K562 (cell line): Measurements from ENCODE around the gene FKBP9. TPM values are rescaled to one million over a fixed set of nuclear protein-coding genes. Genes with fewer than 3 reads are reported as not detected.

ENCODE experiments used
- BRD4 ChIP-seq: fragments of 200-600 bp; sonication (generic); IDR thresholded peaks from 2 replicates; pipeline ENCODE4 v1.6.1; 2017; ENCODE audit warnings: inconsistent platforms
- CAMTA2 ChIP-seq: fragments of 250-450 bp; sonication (Bioruptor Pico); conservative IDR thresholded peaks from 2 replicates; pipeline ENCODE4 v1.5.1; 2022
- CCNT2 ChIP-seq: IDR thresholded peaks from 2 replicates; pipeline ENCODE4 v1.6.1; 2011; ENCODE audit warnings: borderline replicate concordance, low read depth, mild to moderate bottlenecking, moderate library complexity, mixed read lengths, low read length; ENCODE audit not compliant: insufficient read length; ENCODE audit errors: extremely low read depth
- CEBPB ChIP-seq: fragments of 450-650 bp; IDR thresholded peaks from 2 replicates; pipeline ENCODE4 v1.6.1; 2016; ENCODE audit warnings: missing genetic modification characterization, missing compliant biosample characterization
- FOXK2 ChIP-seq, 2 experiments: fragments of 450-650 bp; IDR thresholded peaks in 1 of 2; conservative IDR thresholded peaks in 1 of 2; 2 replicates each; pipeline ENCODE4 v1.6.1; 2016; ENCODE audit warnings: low read depth in 2 of 2, mild to moderate bottlenecking in 1 of 2
- L3MBTL2 ChIP-seq: fragments of 450-650 bp; IDR thresholded peaks from 2 replicates; pipeline ENCODE4 v1.6.1; 2016; ENCODE audit warnings: mild to moderate bottlenecking, moderate library complexity
- MAZ ChIP-seq, 2 experiments: fragments of 450-650 bp in 1 of 2; sonication (generic) in 1 of 2; formaldehyde crosslinking; IDR thresholded peaks in 1 of 2; conservative IDR thresholded peaks in 1 of 2; 2 replicates each; pipeline versions ENCODE4 v1.4.0 to v1.5.0; 2020; ENCODE audit warnings: mild to moderate bottlenecking in 1 of 2, missing genetic modification reagents in 1 of 2
- NR2C1 ChIP-seq, 2 experiments: fragments of 450-650 bp; IDR thresholded peaks; 2 replicates each; pipeline ENCODE4 v1.6.1; 2017; ENCODE audit warnings: mild to moderate bottlenecking in 2 of 2, antibody characterized with exemption in 1 of 2, inconsistent platforms in 1 of 2, missing compliant biosample characterization in 1 of 2, missing genetic modification characterization in 1 of 2
- NUFIP1 ChIP-seq: fragments of 450-650 bp; IDR thresholded peaks from 2 replicates; pipeline ENCODE4 v1.6.1; 2018; ENCODE audit not compliant: partially characterized antibody
- STAT5A ChIP-seq: IDR thresholded peaks from 2 replicates; pipeline ENCODE4 v1.6.1; 2012; ENCODE audit warnings: low read length, inconsistent platforms, borderline replicate concordance
- ZNF24 ChIP-seq: fragments of 450-650 bp; IDR thresholded peaks from 2 replicates; pipeline ENCODE4 v1.6.1; 2016
- ZNF785 ChIP-seq: fragments of 250-450 bp; sonication (Bioruptor Pico); IDR thresholded peaks from 2 replicates; pipeline ENCODE4 v1.4.0; 2020; ENCODE audit warnings: mild to moderate bottlenecking
- polyA plus RNA-seq, 8 experiments: library from polyadenylated mRNA; depleted of rRNA in 4 of 8; stranded (reverse) in 5 of 8; unstranded in 3 of 8; fragments of >200 nt; fragmentation: Nextera tagmentation in 2 of 8; fragmentation: Illumina TruSeq in 1 of 8; extraction: Ambion mirVana in 2 of 8; extraction: Trizol in 1 of 8; gene quantifications; 2 replicates each; pipeline versions ENCODE4 v1.2.1 to v1.2.3, GENCODE V29; 2011 to 2014; ENCODE audit warnings: inconsistent platforms in 1 of 8, missing spikeins in 1 of 8
- total RNA-seq, 7 experiments: library from RNA; depleted of rRNA in 6 of 7; stranded (reverse); fragments of >200 nt in 6 of 7; fragmentation: Illumina TruSeq in 2 of 7; extraction: Trizol in 2 of 7; gene quantifications; 2 replicates each; pipeline versions ENCODE4 v1.2.1 to v1.2.3, GENCODE V29; 2011 to 2021; ENCODE audit warnings: low replicate concordance in 1 of 7
- TF ChIP-seq, protein P1 (sequence below): conservative IDR thresholded peaks from 2 replicates; pipeline ENCODE4 v1.6.1; 2011; ENCODE audit warnings: low read depth, mild to moderate bottlenecking, low read length; ENCODE audit not compliant: control insufficient read depth
- TF ChIP-seq, protein P2 (sequence below): fragments of 450-650 bp; IDR thresholded peaks from 2 replicates; pipeline ENCODE4 v1.6.1; 2018; ENCODE audit not compliant: partially characterized antibody
- TF ChIP-seq, protein P3 (sequence below): fragments of 250-450 bp; sonication (Bioruptor Pico); IDR thresholded peaks from 2 replicates; pipeline ENCODE4 v1.8.0; 2022; ENCODE audit warnings: inconsistent platforms, mild to moderate bottlenecking, moderate library complexity, borderline replicate concordance
- TF ChIP-seq, protein P4 (sequence below): sonication (generic); formaldehyde crosslinking; IDR thresholded peaks from 2 replicates; pipeline ENCODE4 v1.8.1; 2023; ENCODE audit warnings: mild to moderate bottlenecking, missing genetic modification reagents
- TF ChIP-seq, protein P5 (sequence below): fragments of 450-650 bp; IDR thresholded peaks from 2 replicates; pipeline ENCODE4 v1.7.0; 2016; ENCODE audit warnings: borderline replicate concordance

FKBP9 gene
- total and polyA plus RNA-seq, 9 of the 15 experiments (the other 6 are each of a cell fraction or from before 2014, with no cell fraction given): 5.9 to 23.7 (median 15.8) TPM

DNA sequence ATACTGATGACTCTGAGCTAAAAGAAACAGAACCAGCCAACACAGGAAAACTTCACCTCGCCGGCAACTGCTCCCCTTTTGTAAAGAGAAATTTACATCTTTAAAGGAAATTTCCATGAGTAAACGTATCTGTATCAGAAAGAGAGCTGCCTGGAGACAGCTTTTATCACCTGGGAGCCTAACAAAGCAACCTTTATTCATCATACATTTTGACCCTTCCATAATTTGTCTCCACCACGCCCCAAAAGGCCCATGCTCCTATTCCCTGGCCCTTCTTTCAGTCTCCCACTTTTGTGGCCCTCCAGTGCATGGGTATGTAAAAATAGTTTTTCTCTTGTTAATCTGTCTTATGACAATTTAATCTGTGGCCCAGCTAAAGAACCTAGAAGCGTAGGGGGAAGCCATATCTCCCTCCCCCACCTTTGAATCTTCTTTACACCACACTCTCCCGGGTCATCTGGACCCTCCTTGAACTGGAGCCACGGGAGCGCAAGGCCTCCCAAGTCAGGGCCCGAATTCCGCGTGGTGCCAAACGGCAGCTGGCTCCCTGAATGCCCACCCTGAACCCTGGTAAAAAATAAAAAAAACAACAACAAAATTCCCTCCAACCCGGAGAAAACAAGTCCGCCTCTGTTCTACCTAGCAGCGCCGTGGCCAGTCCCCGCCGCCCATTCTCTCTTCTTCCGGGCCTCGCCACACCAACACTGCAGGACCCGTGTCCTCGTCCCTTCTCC, 15.4 kb upstream of the FKBP9 start (continued):
- TF ChIP-seq NR2C1 (IDR thresholded peaks at IDR 0.05) (no peak), NR2C1 (tag; IDR thresholded peaks at IDR 0.05) (no peak), STAT5A (no peak; the same call in 1 of the 2 replicates), L3MBTL2 (no peak), BRD4 (no peak), FOXK2 (conservative IDR thresholded peaks at IDR 0.05 in 1 of 2, IDR thresholded peaks at IDR 0.05 in 1 of 2; ENCODE audit: low read depth in 2 of 2) (no peak), NUFIP1 (no peak), CEBPB (tag) (no peak), ZNF24 (no peak), CAMTA2 (CRISPR knock-in tag) (no peak), MAZ (CRISPR knock-in tag; conservative IDR thresholded peaks at IDR 0.05 in 1 of 2, IDR thresholded peaks at IDR 0.05 in 1 of 2) (no peak), ZNF785 (CRISPR knock-in tag) (no peak), CCNT2 (no peak)
- TF ChIP-seq, protein P1, sequence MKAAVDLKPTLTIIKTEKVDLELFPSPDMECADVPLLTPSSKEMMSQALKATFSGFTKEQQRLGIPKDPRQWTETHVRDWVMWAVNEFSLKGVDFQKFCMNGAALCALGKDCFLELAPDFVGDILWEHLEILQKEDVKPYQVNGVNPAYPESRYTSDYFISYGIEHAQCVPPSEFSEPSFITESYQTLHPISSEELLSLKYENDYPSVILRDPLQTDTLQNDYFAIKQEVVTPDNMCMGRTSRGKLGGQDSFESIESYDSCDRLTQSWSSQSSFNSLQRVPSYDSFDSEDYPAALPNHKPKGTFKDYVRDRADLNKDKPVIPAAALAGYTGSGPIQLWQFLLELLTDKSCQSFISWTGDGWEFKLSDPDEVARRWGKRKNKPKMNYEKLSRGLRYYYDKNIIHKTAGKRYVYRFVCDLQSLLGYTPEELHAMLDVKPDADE: no peak
- TF ChIP-seq, protein P2, sequence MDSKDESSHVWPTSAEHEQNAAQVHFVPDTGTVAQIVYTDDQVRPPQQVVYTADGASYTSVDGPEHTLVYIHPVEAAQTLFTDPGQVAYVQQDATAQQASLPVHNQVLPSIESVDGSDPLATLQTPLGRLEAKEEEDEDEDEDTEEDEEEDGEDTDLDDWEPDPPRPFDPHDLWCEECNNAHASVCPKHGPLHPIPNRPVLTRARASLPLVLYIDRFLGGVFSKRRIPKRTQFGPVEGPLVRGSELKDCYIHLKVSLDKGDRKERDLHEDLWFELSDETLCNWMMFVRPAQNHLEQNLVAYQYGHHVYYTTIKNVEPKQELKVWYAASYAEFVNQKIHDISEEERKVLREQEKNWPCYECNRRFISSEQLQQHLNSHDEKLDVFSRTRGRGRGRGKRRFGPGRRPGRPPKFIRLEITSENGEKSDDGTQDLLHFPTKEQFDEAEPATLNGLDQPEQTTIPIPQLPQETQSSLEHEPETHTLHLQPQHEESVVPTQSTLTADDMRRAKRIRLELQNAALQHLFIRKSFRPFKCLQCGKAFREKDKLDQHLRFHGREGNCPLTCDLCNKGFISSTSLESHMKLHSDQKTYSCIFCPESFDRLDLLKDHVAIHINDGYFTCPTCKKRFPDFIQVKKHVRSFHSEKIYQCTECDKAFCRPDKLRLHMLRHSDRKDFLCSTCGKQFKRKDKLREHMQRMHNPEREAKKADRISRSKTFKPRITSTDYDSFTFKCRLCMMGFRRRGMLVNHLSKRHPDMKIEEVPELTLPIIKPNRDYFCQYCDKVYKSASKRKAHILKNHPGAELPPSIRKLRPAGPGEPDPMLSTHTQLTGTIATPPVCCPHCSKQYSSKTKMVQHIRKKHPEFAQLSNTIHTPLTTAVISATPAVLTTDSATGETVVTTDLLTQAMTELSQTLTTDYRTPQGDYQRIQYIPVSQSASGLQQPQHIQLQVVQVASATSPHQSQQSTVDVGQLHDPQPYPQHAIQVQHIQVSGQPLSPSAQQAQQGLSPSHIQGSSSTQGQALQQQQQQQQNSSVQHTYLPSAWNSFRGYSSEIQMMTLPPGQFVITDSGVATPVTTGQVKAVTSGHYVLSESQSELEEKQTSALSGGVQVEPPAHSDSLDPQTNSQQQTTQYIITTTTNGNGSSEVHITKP: peak; percentile 58
- TF ChIP-seq, protein P3, sequence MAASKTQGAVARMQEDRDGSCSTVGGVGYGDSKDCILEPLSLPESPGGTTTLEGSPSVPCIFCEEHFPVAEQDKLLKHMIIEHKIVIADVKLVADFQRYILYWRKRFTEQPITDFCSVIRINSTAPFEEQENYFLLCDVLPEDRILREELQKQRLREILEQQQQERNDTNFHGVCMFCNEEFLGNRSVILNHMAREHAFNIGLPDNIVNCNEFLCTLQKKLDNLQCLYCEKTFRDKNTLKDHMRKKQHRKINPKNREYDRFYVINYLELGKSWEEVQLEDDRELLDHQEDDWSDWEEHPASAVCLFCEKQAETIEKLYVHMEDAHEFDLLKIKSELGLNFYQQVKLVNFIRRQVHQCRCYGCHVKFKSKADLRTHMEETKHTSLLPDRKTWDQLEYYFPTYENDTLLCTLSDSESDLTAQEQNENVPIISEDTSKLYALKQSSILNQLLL: no peak
- TF ChIP-seq, protein P4, sequence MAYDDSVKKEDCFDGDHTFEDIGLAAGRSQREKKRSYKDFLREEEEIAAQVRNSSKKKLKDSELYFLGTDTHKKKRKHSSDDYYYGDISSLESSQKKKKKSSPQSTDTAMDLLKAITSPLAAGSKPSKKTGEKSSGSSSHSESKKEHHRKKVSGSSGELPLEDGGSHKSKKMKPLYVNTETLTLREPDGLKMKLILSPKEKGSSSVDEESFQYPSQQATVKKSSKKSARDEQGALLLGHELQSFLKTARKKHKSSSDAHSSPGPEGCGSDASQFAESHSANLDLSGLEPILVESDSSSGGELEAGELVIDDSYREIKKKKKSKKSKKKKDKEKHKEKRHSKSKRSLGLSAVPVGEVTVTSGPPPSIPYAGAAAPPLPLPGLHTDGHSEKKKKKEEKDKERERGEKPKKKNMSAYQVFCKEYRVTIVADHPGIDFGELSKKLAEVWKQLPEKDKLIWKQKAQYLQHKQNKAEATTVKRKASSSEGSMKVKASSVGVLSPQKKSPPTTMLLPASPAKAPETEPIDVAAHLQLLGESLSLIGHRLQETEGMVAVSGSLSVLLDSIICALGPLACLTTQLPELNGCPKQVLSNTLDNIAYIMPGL (CRISPR knock-in tag): no peak
- TF ChIP-seq, protein P5, sequence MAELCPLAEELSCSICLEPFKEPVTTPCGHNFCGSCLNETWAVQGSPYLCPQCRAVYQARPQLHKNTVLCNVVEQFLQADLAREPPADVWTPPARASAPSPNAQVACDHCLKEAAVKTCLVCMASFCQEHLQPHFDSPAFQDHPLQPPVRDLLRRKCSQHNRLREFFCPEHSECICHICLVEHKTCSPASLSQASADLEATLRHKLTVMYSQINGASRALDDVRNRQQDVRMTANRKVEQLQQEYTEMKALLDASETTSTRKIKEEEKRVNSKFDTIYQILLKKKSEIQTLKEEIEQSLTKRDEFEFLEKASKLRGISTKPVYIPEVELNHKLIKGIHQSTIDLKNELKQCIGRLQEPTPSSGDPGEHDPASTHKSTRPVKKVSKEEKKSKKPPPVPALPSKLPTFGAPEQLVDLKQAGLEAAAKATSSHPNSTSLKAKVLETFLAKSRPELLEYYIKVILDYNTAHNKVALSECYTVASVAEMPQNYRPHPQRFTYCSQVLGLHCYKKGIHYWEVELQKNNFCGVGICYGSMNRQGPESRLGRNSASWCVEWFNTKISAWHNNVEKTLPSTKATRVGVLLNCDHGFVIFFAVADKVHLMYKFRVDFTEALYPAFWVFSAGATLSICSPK: no peak
